Activated CD8-positive, alpha-beta memory T cell treated with anti-CD3 and anti-CD28 coated beads, Interleukin-2, amount 50 U/mL, for 1 hour (primary cell): ENCODE measurements around the gene GPC5.
"Not testable (repeated sequence)": the region's sequence is repeated elsewhere in the genome, so short reads cannot be mapped to it uniquely, and the experiment has no call there.

Experiments used
- DNase-seq: peaks from one replicate; pipeline ENCODE4 v3.0.0-alpha.2; 2020; ENCODE audit errors: extremely low read depth

Gene GPC5

DNA sequence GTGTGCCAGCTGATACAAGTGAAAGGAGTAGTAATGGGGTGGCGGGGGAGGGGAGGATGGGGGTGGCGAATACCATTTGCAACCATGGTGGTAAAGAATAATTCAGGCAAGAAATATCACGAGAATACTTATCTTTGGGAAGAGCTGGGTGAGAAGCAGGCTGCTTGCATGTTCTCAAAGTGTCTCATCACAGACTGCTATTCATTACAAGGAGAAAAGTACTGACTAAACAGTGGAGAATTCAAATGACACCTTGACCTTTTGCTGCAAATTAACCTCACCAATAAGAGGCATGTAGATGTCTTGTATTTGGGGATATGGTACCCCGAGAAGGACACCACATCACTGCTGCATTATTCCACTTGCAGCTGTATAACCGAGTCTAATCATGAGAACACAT is 1242.5 kb downstream of the GPC5 start:
- DNase-seq, result no peak

- no peak for DNase-seq
These were observed 1250.9 kb downstream of the GPC5 start for GRCh38 chr13:92649140-92649813.

GRCh38 chr13:92656103-92656502 is 1257.7 kb downstream of the GPC5 start:
- DNase-seq, result no peak

- no peak for DNase-seq
These were observed 1258.2 kb downstream of the GPC5 start for GRCh38 chr13:92656648-92657047.

DNA sequence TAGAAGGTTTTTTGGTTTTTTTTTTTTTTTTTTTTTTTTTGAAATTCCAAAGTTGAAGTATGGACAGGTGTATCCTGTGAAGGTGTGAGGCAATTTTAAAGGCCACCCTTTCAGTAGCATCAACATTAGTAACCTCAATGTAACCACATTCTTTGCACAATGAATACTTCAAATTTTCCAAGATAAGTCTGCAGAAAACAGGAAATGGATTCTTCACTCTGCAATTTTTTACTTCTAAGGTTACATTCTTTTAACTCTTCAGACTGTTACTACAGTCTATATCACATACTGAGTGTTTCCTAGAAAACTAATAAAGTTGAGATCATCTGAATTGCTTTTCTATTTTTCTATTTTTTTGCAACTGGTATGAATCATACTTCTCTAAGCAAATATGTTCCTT is 1259.1 kb downstream of the GPC5 start:
- DNase-seq, result no peak

GRCh38 chr13:92658293-92658692 is 1259.9 kb downstream of the GPC5 start:
- DNase-seq, result no peak

- no peak for DNase-seq
These were observed 1263.0 kb downstream of the GPC5 start for GRCh38 chr13:92661406-92661805.

- DNase-seq, result no peak
These were observed 1269.7 kb downstream of the GPC5 start for GRCh38 chr13:92668157-92668556.

DNA sequence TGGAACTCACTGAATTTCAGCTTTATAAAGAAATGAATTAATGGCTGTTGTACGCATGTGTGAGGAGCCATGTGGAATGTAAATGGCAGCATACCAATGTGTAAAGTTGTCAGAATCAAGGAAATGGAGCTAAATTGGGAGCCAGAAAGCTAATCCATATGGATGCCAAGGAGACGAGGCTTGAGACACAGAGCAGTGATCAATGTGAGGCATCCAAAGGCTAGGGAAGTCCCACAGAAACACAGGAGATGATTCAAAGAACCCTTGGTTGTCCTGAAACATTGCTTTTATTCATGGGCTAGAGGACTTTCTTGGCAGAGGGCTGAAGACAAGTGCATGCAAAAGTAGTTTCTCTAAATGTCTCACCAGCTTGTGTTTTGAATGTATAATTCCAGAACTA is 1271.7 kb downstream of the GPC5 start:
- DNase-seq, result no peak

- no peak for DNase-seq
These were observed 1273.4 kb downstream of the GPC5 start for GRCh38 chr13:92671821-92672220.

DNA sequence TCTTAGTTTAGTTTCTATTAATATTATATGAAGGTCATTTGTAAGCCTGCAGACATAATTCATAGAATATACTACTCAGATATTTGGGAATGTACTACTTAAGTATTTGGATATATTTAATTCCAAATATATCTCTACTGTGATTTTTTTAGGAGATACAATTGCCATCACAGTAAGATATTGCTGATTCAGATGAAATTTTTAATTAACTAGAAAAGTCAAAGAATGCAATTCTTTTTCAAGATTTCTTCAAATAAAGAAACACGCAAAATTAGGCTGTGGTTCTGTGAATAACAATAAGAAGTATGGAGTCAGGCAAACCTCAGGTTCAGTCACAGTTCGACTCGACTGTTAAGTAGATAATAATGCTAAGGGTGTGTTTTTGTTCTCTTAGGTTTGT is 1277.8 kb downstream of the GPC5 start:
- no peak for DNase-seq

DNA sequence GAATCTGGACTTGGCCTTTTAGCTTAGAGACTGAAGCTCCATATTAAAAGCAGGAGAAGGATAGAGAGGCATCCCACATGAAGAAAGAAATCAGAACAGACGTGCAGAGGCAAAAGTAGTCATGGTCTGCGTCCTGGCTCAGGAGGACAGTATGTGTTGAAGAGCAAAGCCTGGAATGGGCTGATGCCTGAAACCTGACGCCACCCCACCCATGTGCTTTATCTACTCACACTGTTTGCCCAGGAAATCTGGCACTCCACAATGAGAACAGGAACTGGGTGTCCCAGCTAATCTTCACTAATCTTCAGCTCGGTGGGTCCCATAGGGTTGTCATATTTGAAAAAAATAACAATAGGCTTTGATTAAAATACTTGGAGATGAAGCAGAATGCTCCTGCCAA is 1279.2 kb downstream of the GPC5 start:
- DNase-seq, result no peak

DNA sequence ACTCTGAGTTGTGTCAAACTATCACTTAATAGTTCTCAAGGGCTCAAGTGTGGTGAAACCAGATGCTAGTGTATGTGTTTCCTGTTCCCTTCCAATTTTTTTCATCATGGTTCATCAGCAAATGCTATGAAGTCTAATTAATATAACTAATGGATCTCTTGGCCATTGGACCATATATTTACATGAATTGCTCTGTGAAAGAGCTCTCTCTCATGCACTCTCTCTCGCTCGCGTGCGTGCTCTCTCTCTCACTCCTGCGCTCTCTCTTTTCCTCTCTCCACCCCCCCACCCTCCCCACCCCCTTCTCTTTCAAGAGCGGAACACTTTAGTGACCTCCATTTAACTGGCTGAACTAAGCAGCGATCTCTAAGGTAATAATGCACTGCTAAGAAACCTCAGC is 1281.2 kb downstream of the GPC5 start:
- no peak for DNase-seq

DNA sequence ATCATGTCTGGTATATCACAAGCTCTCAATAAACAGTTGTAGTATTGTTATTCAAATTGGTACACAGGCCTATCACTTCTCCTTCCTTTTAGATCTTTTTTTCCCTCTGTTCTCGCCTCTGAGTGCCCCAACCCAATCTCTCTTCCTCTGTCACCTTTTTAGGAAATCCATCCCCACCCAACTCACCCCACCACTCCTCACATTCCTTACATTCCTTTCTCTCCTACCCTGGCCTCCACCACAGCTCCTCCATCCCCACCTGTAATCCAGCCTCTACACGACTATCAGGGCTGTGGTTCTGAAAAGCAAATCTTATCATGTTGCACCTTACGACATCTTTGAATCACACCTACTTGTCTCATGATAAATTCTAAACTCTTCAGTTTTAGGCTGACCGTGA is 1282.8 kb downstream of the GPC5 start:
- no peak for DNase-seq

DNA sequence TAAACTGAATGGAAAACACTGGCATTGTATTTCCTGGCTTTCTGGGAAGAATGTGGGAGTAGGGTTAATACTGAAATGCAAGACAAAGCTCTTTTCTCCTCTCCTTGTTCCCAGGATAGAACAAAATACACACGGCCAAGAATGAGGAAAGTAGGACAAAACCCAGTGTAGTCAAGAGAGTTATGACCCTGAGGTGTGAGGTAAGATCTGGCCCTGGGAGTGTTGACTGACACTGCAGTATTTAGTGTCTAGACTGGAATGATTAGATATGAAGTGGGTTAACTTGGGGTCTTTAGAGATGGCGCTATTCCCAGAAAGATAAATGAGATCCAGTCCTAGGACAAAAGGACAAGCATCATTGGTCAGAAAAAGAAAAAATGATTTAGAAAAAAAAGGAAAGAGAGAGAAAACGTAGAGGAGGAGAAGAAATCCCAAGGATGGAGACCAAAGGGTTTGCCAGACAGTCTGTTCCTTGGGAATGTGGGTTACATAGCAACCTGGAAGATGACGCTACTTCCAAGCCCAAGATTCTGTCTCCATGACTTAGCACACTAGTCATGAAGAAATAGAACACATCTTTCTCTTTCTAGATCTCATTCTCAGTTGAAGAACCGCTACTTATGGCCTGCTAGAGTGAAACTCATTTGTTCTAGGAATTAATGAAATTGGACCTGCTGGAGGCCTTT is 1284.6 kb downstream of the GPC5 start:
- no peak for DNase-seq

- DNase-seq, result no peak
These were observed 1295.6 kb downstream of the GPC5 start for GRCh38 chr13:92694047-92694446.

GRCh38 chr13:92695827-92696226 is 1297.4 kb downstream of the GPC5 start:
- DNase-seq, result not testable (repeated sequence)

DNA sequence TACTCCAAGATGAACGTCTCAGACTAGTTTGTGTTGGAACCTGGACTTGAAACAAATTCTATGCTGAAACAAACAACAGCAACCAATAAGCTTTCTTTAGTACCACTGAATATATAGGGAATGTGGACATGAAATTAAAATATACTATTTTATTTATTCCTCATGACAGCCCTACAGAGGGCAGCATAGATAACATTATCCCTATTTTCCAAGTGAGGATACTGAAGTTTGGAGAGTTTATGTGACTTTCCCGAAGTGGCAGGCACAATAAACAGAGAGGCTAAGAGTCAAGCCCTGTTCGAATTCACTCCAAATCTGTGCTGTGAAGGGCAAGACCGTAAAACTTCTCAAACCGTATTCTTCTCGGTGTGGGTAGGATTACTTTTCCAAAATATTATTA is 1318.3 kb downstream of the GPC5 start:
- no peak for DNase-seq

DNA sequence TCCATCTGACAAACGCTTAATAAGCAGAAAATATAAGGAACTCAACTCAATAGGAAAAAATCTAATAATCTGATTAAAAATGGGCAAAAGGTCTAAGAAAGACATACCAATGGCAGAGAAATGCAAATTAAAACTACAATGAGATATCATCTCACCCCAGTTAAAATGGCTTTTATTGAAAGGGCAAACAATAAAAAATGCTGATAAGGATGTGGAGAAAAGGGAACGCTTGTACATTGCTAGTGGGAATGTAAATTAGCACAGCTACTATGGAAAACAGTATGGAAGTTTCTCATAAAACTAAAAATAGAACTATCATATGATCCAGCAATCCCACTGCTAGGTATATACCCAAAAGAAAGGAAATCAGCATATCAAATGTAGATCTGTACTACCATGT is 1319.4 kb downstream of the GPC5 start:
- DNase-seq, result no peak

DNA sequence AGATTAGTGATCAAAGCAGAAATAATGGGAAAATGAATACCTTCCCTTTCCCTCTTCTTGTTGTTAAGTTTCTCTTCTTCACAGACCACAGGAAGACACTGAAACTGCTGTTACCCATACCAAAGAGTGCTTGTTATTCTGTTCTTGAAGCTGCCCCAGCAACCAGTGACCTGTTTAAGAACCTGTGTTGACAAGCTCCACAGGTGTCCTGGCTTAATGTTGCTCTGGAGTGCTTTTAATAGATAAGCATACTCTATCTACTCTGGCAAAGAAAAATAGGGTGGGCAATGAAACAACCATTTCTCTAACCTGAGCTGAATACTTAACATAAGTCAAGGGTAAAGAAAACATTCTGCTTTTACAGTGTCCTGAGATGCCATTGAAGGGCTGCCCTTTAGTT is 1321.4 kb downstream of the GPC5 start:
- no peak for DNase-seq

DNA sequence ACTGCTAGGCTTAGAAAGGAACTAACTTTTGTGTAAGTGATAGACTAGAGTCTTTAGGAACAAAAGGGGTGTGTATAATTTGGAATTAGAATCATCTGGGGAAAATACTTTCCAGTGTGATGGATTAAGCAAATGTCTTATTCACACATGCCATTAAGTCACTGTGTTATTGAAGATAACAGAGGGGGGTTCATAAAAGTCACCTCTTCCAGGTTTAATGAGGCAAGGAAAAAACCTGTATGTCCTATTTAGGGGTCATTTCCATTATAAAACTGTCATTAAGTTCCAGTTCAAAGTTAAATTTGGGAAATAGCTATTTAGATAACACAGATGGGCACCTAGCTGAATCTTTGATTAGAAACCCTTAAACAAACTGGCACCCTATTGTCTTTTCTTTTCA is 1323.2 kb downstream of the GPC5 start:
- DNase-seq, result no peak

- no peak for DNase-seq
These were observed 1328.7 kb downstream of the GPC5 start for GRCh38 chr13:92727118-92727517.

DNA sequence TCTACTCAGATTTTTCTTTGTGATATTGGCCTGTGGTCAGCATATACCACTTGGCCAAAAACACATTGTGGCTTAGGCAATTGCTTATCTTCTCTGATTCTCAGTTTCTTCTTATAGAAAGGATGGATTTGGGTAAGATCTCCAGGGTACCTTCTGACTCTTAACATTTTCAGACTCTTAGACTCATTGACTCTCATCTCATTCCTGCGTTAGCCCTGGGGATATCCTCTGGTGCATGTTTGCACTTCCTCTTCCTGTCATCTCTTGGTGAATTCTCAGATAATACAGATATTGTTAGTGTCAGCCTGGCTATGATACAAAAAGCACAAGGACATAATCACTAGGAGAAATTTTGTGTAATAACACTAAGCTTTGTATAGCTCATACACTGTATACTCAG is 1335.6 kb downstream of the GPC5 start:
- no peak for DNase-seq

DNA sequence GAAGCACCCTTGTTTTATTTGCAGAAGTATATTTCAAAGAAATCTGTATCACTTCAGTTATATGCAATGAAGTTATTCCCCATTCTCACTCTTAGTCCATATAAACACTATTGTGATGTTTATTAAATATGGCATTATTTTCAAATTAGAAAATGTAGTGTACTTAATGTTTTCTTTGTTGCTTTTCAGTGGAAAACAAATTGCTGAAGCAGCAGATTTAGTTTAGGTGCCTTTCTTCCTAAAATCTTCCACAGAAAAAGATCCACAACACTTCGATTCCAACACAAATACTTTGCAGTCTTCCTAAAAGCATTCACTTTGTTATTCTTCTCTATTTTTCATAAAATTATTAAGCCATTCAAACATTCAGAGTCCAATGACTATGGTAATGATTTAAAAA is 1336.1 kb downstream of the GPC5 start:
- DNase-seq, result no peak
